Upper lobe of right lung (tissue), 1 donor: ENCODE data around the gene SGK2. TPM values are rescaled to one million over a fixed set of nuclear protein-coding genes. Genes with fewer than 3 reads are reported as not detected.

Source experiments
- ATAC-seq: fragments of 200-7000 bp; cut with Tn5 transposase; one replicate; pipeline ENCODE4 v1.9.1; 2020; ENCODE audit warnings: mild to moderate bottlenecking, moderate library complexity
- DNase-seq: peaks from one replicate; pipeline ENCODE4 v3.0.0-alpha.2; 2020
- H3K27ac ChIP-seq: fragments of 200-600 bp; one replicate; pipeline ENCODE4 v1.8.0; 2022
- H3K27me3 ChIP-seq: fragments of 200-600 bp; one replicate; pipeline ENCODE4 v1.8.0; 2022; ENCODE audit warnings: mild to moderate bottlenecking
- H3K36me3 ChIP-seq: fragments of 200-600 bp; one replicate; pipeline ENCODE4 v1.8.0; 2022
- H3K4me1 ChIP-seq: fragments of 200-600 bp; one replicate; pipeline ENCODE4 v1.8.0; 2022
- H3K4me3 ChIP-seq: fragments of 200-600 bp; one replicate; pipeline ENCODE4 v1.8.0; 2022; ENCODE audit warnings: mild to moderate bottlenecking
- H3K9me3 ChIP-seq: fragments of 200-600 bp; one replicate; pipeline ENCODE4 v1.8.0; 2022
- intact Hi-C: fragments of 100-400 bp; cut with DNase I; formaldehyde crosslinking; loops from one replicate; pipeline ENCODE4 v1.11.0; 2022
- total RNA-seq: library from RNA; stranded (reverse); fragmentation: NEBNext Ultra II Directional; extraction: Animal tissue kit (Norgen Biotek cat#: 25700); gene quantifications from one replicate; pipeline ENCODE4 v1.2.1, GENCODE V29; 2021
- TF ChIP-seq, protein P1 (sequence below): fragments of 200-600 bp; IDR thresholded peaks from one replicate; pipeline ENCODE4 v1.8.0; 2022; ENCODE audit warnings: antibody characterized with exemption
- donor health status: DM: no; HTN: yes; CAD: no; lungs with severe emphysema.

SGK2 gene
- total RNA-seq, 1 donor from 2014 or later: 1.7 TPM

GRCh38 chr20:43545837-43546578 is 12.8 kb upstream of the SGK2 start:
- intact Hi-C loops: no loop called here

DNA sequence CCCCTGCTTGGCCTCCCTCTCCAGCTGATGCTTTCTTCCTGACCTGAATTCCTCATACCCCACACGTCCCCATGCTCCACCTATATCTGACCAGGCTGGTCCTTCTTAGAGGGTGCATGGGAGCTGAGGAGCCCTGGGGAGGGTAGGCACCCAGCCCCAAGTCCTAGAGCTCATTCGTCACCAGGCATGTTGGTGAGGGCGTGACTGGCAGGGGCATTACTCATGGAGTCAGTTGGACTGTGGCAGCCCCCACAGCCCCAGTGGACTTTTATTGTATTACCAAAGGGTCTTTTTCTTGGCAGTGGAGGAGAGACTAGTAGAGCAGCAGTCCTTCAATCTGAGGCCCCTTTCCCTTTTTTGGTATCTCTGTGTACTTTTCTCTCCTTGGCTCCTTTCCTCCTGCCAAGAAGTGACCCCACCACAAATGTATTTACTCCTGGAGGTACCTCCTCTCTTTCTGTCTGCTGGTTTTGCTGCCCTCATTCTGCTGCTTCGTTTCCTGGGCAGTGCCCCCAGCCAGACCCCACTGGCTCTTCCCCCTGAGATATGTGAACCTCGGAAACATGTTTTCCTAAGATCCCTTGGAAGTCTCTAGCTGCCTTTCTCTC is 10.4 kb upstream of the SGK2 start:
- Histone ChIP-seq H3K4me3 (no peak overlapping the region), H3K4me1 (no peaks in the 10 kb centered on the region), H3K9me3 (no peaks in the 10 kb centered on the region), H3K36me3 (no peaks in the 10 kb centered on the region), H3K27me3 (no peaks in the 10 kb centered on the region), H3K27ac (no peak overlapping the region)
- no peak for ATAC-seq
- intact Hi-C loops: no loop called here
- DNase-seq: no peak
- TF ChIP-seq, protein P1, sequence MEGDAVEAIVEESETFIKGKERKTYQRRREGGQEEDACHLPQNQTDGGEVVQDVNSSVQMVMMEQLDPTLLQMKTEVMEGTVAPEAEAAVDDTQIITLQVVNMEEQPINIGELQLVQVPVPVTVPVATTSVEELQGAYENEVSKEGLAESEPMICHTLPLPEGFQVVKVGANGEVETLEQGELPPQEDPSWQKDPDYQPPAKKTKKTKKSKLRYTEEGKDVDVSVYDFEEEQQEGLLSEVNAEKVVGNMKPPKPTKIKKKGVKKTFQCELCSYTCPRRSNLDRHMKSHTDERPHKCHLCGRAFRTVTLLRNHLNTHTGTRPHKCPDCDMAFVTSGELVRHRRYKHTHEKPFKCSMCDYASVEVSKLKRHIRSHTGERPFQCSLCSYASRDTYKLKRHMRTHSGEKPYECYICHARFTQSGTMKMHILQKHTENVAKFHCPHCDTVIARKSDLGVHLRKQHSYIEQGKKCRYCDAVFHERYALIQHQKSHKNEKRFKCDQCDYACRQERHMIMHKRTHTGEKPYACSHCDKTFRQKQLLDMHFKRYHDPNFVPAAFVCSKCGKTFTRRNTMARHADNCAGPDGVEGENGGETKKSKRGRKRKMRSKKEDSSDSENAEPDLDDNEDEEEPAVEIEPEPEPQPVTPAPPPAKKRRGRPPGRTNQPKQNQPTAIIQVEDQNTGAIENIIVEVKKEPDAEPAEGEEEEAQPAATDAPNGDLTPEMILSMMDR: no peak

More at GRCh38 chr20:43545837-43546578, 12.8 kb upstream of the SGK2 start:
- H3K36me3 ChIP-seq: no peaks in the 10 kb centered on the region
- H3K9me3 ChIP-seq: no peaks in the 10 kb centered on the region
- DNase-seq (peak; percentile 9), ATAC-seq (no peak)
- no peaks in the 10 kb centered on the region for H3K27me3 ChIP-seq
- H3K4me3 ChIP-seq: no peak overlapping the region
- H3K27ac ChIP-seq: no peak overlapping the region
- H3K4me1 ChIP-seq: no peaks in the 10 kb centered on the region
- TF ChIP-seq, protein P1: no peak

DNA sequence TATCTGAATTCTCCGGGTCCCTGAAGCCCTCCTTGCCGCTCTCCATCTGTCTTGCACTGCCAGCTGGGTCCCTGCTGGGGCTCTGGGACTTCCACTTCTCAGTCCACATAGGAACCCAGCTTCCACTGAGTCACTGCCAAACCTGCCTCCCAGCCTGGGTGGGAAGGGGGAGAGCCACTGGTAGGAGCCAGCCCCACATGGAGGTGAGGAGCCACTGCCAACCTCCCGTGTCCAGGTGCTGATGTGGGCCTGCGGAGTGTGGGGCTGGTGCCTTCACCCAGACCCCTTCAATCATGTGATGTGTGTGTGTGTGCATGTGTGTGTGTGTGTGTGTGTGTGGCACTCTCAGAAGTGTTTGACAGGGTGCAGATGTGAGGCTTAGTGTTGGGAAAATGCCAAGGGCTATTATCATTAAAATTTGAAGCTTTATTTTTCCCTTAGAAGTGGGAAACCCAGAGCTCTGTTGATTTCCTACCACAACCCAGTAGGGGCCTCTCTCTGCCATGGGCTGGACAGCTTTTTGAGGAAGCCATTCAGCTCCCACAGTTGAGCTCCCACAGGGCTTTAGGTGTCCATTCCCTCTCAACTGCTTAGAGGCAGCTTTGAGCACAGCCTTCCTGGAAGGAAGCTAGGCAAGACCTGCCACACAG is 9.3 kb upstream of the SGK2 start:
- intact Hi-C loops: no loop called here
- no peaks in the 10 kb centered on the region for H3K4me1 ChIP-seq
- no peaks in the 10 kb centered on the region for H3K9me3 ChIP-seq
- no peaks in the 10 kb centered on the region for H3K36me3 ChIP-seq
- TF ChIP-seq, protein P1: no peak
- no peak for ATAC-seq
- H3K4me3 ChIP-seq: no peak overlapping the region
- H3K27me3 ChIP-seq: no peaks in the 10 kb centered on the region
- no peak for DNase-seq
- no peak overlapping the region for H3K27ac ChIP-seq

DNA sequence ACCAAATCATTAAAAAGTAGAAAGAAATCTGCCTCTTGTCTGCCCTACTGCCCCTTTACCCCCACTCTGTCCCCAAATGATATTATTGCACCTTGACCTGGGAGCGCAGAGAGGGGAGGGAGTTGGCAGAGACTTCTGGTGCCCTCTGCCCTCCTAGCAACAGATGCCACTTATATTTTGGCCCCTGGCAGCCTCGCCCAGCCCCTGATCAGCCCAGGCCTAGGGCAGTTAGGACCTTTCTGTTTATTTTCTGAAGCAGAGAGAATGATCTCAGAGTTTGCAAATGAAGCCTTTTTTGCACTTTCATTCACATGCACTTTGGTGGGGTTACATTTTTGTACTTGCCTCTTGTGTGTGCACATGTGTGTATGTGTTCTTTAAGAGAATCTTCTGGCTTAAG is 8.4 kb upstream of the SGK2 start:
- Histone ChIP-seq H3K27ac (no peak overlapping the region), H3K4me3 (no peak overlapping the region), H3K4me1 (no peaks in the 10 kb centered on the region), H3K36me3 (no peaks in the 10 kb centered on the region), H3K27me3 (no peaks in the 10 kb centered on the region), H3K9me3 (no peaks in the 10 kb centered on the region)
- ATAC-seq (no peak), DNase-seq (no peak)
- intact Hi-C loops: no loop called here
- TF ChIP-seq, protein P1: no peak

DNA sequence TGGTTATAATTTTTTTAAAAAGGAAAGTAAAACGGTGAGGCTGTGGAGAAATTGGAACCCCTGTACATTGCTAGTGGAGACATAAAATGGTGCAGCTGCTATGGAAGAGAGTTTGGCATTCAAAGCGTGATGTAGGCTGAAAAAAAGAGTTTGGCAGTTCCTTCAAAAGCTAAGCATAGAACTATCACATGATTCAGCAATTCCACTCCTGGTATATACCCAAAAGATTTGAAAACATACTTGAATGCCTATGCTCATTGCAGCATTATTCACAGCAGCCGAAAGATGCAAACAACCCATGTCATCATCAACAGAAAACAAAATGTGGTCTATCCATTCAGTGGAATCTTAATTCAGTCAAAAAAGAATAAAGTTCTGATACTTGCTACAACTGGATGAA is 4.5 kb upstream of the SGK2 start:
- TF ChIP-seq, protein P1: no peak
- Histone ChIP-seq H3K4me3 (no peak overlapping the region), H3K4me1 (no peaks in the 10 kb centered on the region), H3K27ac (no peak overlapping the region), H3K27me3 (no peaks in the 10 kb centered on the region), H3K36me3 (no peaks in the 10 kb centered on the region), H3K9me3 (no peaks in the 10 kb centered on the region)
- DNase-seq (no peak), ATAC-seq (no peak)
- intact Hi-C loops: no loop called here
